ENCODE data around the gene DLST. TPM values are rescaled to one million over a fixed set of nuclear protein-coding genes. Genes with fewer than 3 reads are reported as not detected.

DLST gene
- total RNA-seq, 1 donor from 2014 or later = 75.7 TPM

Other genes starting within 250 kb of the DLST start
- gene AREL1, start 168.8 kb upstream of the DLST start, total RNA-seq = 24.1 TPM
- 38.8 TPM for gene FCF1, start 168.8 kb upstream of the DLST start, total RNA-seq
- 30.6 TPM for gene YLPM1, start 118.6 kb upstream of the DLST start, total RNA-seq
- not detected for gene PROX2, start 5.8 kb upstream of the DLST start, total RNA-seq
- gene RPS6KL1, start 41.3 kb downstream of the DLST start, total RNA-seq = 1.7 TPM
- gene PGF, start 73.7 kb downstream of the DLST start, total RNA-seq = 4.1 TPM
- gene EIF2B2, start 121.0 kb downstream of the DLST start, total RNA-seq = 38.7 TPM
- gene MLH3, start 169.6 kb downstream of the DLST start, total RNA-seq = 10.6 TPM
- gene ACYP1, start 182.1 kb downstream of the DLST start, total RNA-seq = 8.3 TPM
- 1.1 TPM for gene ZC2HC1C, start 187.7 kb downstream of the DLST start, total RNA-seq
- 31.2 TPM for gene NEK9, start 245.1 kb downstream of the DLST start, total RNA-seq